Omental fat pad (tissue), 4 donors: ENCODE measurements around the gene MRPL36. TPM values are rescaled to one million over a fixed set of nuclear protein-coding genes. Genes with fewer than 3 reads are reported as not detected.
"Not testable (repeated sequence)": the region's sequence is repeated elsewhere in the genome, so short reads cannot be mapped to it uniquely, and the experiment has no call there.

ENCODE experiments used
- ATAC-seq: fragments of 150-250 bp; one replicate; pipeline ENCODE4 v1.9.1; 2016; ENCODE audit warnings: mild to moderate bottlenecking, moderate library complexity; ENCODE audit not compliant: low FRiP score
- DNase-seq: peaks from one replicate; pipeline ENCODE4 v3.0.0-alpha.2; 2019; ENCODE audit warnings: low spot score
- CTCF ChIP-seq, 3 donors: fragments of 450-650 bp; IDR thresholded peaks; one replicate each; pipeline ENCODE4 v1.5.1; 2016 to 2017; ENCODE audit warnings: antibody characterized with exemption in 3 of 3, mild to moderate bottlenecking in 3 of 3, moderate library complexity in 2 of 3
- total RNA-seq, 4 donors: library from RNA; depleted of rRNA; stranded (reverse); fragments of >200 nt; gene quantifications; one replicate each; pipeline ENCODE4 v1.1.0, GENCODE V29; 2016

MRPL36 gene
- total RNA-seq, 4 donors from 2014 or later = 16.1 to 57.5 (median 49.5) TPM

GRCh38 chr5:1819458-1819857 is 19.8 kb upstream of the MRPL36 start:
- TF ChIP-seq CTCF (IDR thresholded peaks at IDR 0.05) = no peak
- ATAC-seq (no peak), DNase-seq (no peak)

GRCh38 chr5:1818784-1819183 is 19.1 kb upstream of the MRPL36 start:
- DNase-seq (no peak), ATAC-seq (no peak)
- no peak for TF ChIP-seq CTCF (IDR thresholded peaks at IDR 0.05)

- no peak for TF ChIP-seq CTCF (IDR thresholded peaks at IDR 0.05)
- DNase-seq (no peak), ATAC-seq (no peak)
Observed at GRCh38 chr5:1817261-1818043, 17.8 kb upstream of the MRPL36 start.

DNA sequence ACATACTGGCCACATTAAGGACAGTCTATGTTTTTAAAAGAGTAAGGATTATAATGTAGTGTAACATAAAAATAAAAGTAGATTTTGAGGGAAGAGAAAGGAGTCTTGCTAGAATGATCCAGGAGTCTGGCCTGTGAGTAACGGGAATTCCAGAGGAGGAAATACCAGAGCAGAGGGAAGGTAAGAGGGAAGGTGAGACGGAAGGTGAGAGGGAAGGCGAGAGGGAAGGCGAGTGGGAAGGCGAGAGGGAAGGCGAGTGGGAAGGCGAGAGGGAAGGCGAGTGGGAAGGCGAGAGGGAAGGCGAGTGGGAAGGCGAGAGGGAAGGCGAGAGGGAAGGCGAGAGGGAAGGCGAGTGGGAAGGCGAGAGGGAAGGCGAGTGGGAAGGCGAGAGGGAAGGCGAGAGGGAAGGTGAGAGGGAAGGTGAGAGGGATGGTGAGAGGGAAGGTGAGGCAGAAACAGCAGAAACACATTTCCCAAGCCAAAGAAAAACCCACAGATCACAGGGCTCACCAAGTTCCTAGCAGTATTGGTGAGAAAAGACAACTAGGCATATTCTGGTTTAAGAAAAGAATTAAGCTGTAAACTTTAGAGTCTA is 17.0 kb upstream of the MRPL36 start:
- not testable (repeated sequence) for DNase-seq, ATAC-seq

GRCh38 chr5:1815881-1816292 is 16.2 kb upstream of the MRPL36 start:
- ATAC-seq (no peak), DNase-seq (no peak)
- no peak for TF ChIP-seq CTCF (IDR thresholded peaks at IDR 0.05)

DNA sequence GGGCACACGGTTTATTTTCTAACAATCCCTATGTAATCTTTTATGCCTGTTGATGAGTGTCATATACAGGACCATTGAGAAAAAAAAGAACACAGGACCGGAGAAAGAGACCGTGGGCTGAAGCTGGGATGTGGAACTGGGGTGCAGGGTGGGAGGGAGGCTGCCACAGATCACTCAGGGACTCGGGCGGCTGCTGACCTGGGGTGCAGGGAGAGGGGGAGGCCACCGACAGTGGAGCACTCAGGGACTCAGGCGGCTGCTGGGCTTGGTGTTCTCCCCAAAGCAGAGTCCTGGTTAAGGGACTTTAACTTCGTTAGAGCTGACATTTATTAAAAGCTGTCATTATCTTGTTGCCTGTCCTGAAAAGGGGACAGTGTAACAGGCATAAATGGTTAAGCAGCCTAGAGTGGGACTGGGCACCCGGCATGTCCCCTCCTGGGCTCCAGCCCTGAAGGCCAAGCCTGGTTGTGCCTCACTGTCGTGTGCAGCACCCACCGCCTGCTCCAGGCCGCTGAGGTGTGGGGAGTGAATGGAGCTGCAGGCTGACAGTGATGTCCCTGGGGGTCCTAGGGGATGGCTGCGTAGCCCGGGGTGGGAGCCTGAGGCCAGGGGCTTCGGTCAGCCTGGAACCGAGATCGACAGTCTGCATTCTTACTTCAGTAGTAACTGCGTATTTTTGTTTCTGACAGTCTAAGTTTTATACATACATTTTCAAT is 15.6 kb upstream of the MRPL36 start:
- DNase-seq = no peak
- no peak for TF ChIP-seq CTCF (IDR thresholded peaks at IDR 0.05)
- no peak for ATAC-seq

DNA sequence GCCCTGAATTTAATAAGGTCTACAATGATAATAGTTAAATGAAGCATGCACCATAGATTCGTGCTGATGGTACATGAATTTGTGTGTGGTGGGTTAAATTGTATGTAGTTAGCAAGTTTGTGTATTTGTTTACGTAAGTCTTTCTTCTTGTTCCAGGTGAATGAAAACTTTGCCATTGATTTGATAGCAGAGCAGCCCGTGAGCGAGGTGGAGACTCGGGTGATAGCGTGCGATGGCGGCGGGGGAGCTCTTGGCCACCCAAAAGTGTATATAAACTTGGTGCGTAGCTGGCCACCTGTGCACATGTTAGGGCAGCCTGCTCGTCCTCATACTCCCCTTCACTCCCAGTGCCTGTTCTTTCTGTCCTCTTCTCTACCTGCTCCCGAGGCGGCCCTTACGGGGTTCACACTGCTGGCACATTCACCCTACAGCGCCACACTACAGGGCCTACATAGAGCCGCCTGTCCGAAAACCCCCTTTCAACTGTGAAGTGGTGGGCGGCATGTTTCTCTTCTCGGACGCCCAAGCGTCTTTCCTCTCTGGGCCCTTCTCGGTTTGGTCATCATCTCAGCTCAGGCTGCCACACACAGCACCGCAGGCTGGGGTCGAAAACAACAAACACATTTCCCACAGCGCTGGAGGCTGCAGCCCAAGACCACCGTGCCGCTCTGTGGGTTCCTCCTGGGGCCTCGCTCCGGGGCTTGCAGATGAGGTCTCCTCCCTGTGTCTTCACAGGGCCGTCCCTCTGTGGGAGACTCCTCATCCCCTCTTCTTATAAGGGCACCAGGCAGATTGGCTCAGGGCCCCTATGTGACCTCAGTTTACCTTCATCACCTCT is 14.8 kb upstream of the MRPL36 start:
- DNase-seq = no peak
- ATAC-seq = no peak
- no peak for TF ChIP-seq CTCF (IDR thresholded peaks at IDR 0.05)
